Thymus (tissue), 11 donors: Measurements from ENCODE around the gene AIMP2. TPM values are rescaled to one million over a fixed set of nuclear protein-coding genes. Genes with fewer than 3 reads are reported as not detected.
"Not testable (repeated sequence)": the region's sequence is repeated elsewhere in the genome, so short reads cannot be mapped to it uniquely, and the experiment has no call there.

Experiments used
- DNase-seq, 9 donors: peaks; one replicate each; pipeline ENCODE4 v3.0.0-alpha.2; 2013; ENCODE audit warnings: low spot score in 9 of 9, low read depth in 6 of 9, missing footprints in 1 of 9
- H3K27ac ChIP-seq, 2 donors: one replicate each; pipeline ENCODE4 v1.5.1; 2013; ENCODE audit warnings: control low read depth in 1 of 2, low read depth in 1 of 2, low read length in 1 of 2, mild to moderate bottlenecking in 1 of 2, moderate library complexity in 1 of 2
- H3K27me3 ChIP-seq, 2 donors: one replicate each; pipeline ENCODE4 v1.5.1; 2013; ENCODE audit warnings: low read length in 1 of 2; ENCODE audit not compliant: control insufficient read depth in 2 of 2, insufficient read depth in 1 of 2
- H3K36me3 ChIP-seq, 2 donors: one replicate each; pipeline ENCODE4 v1.5.1; 2013; ENCODE audit warnings: low read length in 1 of 2, mild to moderate bottlenecking in 1 of 2, moderate library complexity in 1 of 2; ENCODE audit not compliant: control insufficient read depth in 2 of 2, insufficient read depth in 2 of 2
- H3K4me1 ChIP-seq, 2 donors: one replicate each; pipeline ENCODE4 v1.5.1; 2013; ENCODE audit warnings: low read length in 2 of 2; ENCODE audit not compliant: control insufficient read depth in 2 of 2, insufficient read depth in 2 of 2
- H3K4me3 ChIP-seq, 2 donors: one replicate each; pipeline ENCODE4 v1.5.1; 2013; ENCODE audit warnings: low read length in 2 of 2, control low read depth in 1 of 2, mild to moderate bottlenecking in 1 of 2
- H3K9me3 ChIP-seq, 2 donors: one replicate each; pipeline ENCODE4 v1.5.1; 2013; ENCODE audit warnings: low read length in 1 of 2, mild to moderate bottlenecking in 1 of 2; ENCODE audit not compliant: control insufficient read depth in 2 of 2, insufficient read depth in 1 of 2
- WGBS: extraction: QIAGEN DNeasy Blood & Tissue Kit; methylation state at CpG from one replicate; pipeline ENCODE4 v1.1.7; 2013; 5-methylcytosine and 5-hydroxymethylcytosine counted together
- polyA plus RNA-seq: library from polyadenylated mRNA; stranded (reverse); fragments of 200-250 nt; gene quantifications from one replicate; pipeline ENCODE4 v1.2.3, GENCODE V29; 2013
- total RNA-seq: library from RNA; stranded (reverse); fragments of 120-200 nt; gene quantifications from one replicate; pipeline ENCODE4 v1.2.4, GENCODE V29; 2013
- donor health status: healthy.

AIMP2 gene
- total and polyA plus RNA-seq, 2 donors = 34.0 to 40.6 TPM

DNA sequence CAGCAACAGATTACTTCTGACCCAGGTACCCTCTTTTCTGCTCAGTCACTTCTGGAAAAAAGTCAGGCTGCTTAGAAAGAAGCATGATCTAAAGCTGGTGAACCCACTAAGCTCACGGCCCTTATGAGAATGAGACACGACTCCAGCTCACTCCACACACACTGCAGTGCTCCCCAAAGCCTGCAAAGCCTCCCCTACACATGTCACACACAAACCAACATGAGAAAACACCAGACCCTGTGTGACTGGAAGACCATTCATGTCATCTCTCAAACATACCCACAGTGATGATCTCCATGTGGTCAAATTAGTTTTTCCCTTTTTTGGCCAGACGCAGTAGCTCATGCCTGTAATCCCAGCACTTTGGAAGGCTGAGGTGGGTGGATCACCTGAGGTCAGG is 22.5 kb downstream of the AIMP2 start:
- H3K36me3 ChIP-seq = peaks cover 63 to 75% of the 10 kb centered on the region in 2 donors
- H3K27me3 ChIP-seq = no peaks in the 10 kb centered on the region
- H3K4me3 ChIP-seq = no peak overlapping the region
- no peak for DNase-seq
- H3K4me1 ChIP-seq = peaks cover 0 to 5% of the 10 kb centered on the region in 2 donors
- no peak overlapping the region for H3K27ac ChIP-seq
- WGBS = 96% methylated on average over 3 of the region's 3 CpGs
- H3K9me3 ChIP-seq = no peaks in the 10 kb centered on the region

DNA sequence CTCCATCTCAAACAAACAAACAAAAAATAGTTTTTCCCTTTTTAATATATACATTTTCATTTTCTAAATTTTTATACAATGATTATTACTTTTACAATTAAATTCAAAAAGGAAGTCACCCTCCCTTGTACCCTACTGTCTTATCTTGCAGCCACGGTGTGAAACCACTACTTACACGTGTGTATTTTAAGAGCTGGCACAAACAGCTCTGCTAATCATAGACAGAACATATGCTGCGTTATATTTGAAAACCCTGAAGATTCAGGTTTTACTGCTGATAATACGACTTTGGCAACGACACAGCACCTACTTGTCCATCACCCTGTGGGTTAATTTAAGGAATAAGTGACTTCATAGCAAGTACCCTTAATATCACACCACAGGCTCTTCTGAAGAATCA is 23.1 kb downstream of the AIMP2 start:
- peaks cover 59 to 74% of the 10 kb centered on the region in 2 donors for H3K36me3 ChIP-seq
- DNase-seq = no peak
- no peak overlapping the region for H3K4me3 ChIP-seq
- no peaks in the 10 kb centered on the region for H3K27me3 ChIP-seq
- 94% methylated on average over 5 of the region's 5 CpGs for WGBS
- no peak overlapping the region for H3K27ac ChIP-seq
- no peaks in the 10 kb centered on the region for H3K9me3 ChIP-seq
- no peaks in the 10 kb centered on the region for H3K4me1 ChIP-seq

DNA sequence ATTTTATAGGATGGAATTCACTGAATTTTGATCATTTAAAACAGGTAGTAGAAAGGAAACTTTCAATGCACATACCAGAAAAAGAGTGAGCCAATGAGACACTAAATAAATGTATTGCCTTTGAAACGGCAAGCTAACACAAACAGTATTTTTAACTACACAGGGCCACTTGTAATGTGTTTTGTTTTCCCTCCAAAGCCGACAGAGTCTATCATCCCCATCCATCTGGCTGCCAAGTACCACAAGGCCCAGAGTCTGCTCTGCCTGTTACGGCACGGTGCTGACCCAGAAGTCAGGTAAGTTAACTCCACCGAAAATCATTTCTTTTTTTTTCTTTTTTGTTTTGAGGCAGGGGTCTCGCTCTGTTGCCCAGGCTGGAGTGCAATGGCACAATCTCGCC is 23.6 kb downstream of the AIMP2 start:
- H3K4me3 ChIP-seq = no peak overlapping the region
- no peaks in the 10 kb centered on the region for H3K4me1 ChIP-seq
- H3K9me3 ChIP-seq = no peaks in the 10 kb centered on the region
- DNase-seq = no peak
- H3K27ac ChIP-seq = no peak overlapping the region
- no peaks in the 10 kb centered on the region for H3K27me3 ChIP-seq
- 94% methylated on average over 7 of the region's 7 CpGs for WGBS
- peaks cover 54 to 73% of the 10 kb centered on the region in 2 donors for H3K36me3 ChIP-seq

DNA sequence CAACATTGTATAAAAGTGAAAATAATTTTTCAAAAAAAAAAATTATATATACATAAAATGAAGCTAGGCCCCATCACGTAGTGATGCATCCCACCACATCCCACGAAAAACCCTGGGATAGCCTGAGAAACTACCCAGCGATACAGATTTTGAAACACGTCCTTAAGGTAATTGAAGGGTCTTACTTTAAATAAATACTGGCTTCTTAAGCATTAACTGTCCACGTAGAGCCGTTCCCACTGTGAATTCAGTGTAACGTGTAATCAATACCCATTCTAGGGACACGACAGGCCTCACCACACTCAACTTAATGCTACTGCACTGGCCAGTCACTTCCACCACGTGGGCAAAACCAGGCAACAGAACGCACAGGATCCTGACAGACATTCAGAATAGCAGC is 26.1 kb downstream of the AIMP2 start:
- H3K36me3 ChIP-seq = peaks cover 53 to 76% of the 10 kb centered on the region in 2 donors
- H3K27ac ChIP-seq = no peak overlapping the region
- H3K27me3 ChIP-seq = no peaks in the 10 kb centered on the region
- H3K4me3 ChIP-seq = no peak overlapping the region
- DNase-seq = no peak
- no peaks in the 10 kb centered on the region for H3K4me1 ChIP-seq
- 98% methylated on average over 10 of the region's 10 CpGs for WGBS
- no peaks in the 10 kb centered on the region for H3K9me3 ChIP-seq

DNA sequence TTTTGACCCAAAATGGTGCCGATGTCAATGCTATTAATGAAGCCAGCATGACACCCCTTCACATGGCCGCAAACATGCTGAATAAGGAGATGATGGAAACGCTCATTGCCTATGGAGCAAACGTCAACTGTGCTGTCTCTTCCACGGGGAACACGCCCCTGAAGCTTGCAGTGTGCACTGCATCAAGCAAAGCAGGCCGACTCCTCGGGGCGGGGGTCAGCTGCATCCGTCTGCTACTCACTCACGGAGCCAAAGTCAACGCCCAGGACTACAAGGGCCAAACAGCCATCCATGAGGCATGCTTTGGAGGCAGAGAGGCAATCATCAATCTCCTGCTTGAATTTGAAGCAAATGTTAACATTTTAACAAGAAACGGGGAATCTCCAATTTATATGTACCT is 26.6 kb downstream of the AIMP2 start:
- H3K36me3 ChIP-seq = peaks cover 57 to 79% of the 10 kb centered on the region in 2 donors

DNA sequence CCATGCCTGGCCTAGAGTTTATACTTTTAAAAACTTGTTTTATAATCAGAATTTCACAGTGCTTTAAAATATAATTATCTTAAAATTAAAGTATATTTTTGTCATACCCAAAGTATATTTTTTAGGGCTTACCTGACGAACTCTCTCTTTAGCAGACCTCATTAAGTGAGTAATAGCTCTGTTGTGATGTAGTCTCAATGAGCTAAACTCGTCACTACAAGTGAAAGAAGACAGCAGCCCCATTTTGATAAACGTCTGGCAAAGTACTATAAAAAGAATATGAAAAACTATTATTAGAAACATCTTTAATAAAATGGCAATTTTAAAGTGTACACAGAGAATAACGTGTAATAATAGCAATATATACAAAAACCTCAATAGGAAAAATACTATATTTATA is 40.7 kb downstream of the AIMP2 start:
- peaks cover 29 to 61% of the 10 kb centered on the region in 2 donors for H3K36me3 ChIP-seq
- H3K27me3 ChIP-seq = no peaks in the 10 kb centered on the region
- no peak for DNase-seq
- WGBS = 97% methylated on average over 4 of the region's 4 CpGs
- no peaks in the 10 kb centered on the region for H3K9me3 ChIP-seq
- no peak overlapping the region for H3K27ac ChIP-seq
- H3K4me3 ChIP-seq = no peak overlapping the region
- H3K4me1 ChIP-seq = no peaks in the 10 kb centered on the region

More for the DNA sequence above, 26.6 kb downstream of the AIMP2 start:
- H3K4me3 ChIP-seq = no peak overlapping the region
- no peaks in the 10 kb centered on the region for H3K4me1 ChIP-seq
- no peaks in the 10 kb centered on the region for H3K27me3 ChIP-seq
- H3K27ac ChIP-seq = no peak overlapping the region
- no peaks in the 10 kb centered on the region for H3K9me3 ChIP-seq
- DNase-seq = no peak
- 97% methylated on average over 13 of the region's 13 CpGs for WGBS

DNA sequence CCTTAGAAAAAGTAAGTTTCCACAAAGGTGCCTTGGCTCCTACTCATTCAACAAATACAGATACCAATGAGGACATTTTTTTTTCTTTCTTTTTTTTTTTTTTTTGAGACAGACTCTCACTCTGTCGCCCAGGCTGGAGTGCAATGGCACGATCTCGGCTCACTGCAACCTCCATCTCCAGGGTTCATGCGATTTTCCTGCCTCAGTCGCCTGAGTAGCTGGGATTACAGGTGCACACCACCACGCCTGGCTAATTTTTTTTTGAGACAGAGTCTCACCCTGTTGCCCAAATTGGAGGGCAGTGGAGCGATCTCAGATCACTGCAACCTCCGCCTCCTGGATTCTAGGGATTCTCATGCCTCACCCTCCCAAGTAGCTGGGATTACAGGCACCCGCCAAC is 42.1 kb downstream of the AIMP2 start:
- H3K9me3 ChIP-seq, DNase-seq, H3K27ac ChIP-seq, H3K27me3 ChIP-seq, H3K4me1 ChIP-seq, H3K4me3 ChIP-seq: not testable (repeated sequence)
- H3K36me3 ChIP-seq = peaks cover 21 to 53% of the 10 kb centered on the region in 2 donors
- 98% methylated on average over 9 of the region's 9 CpGs for WGBS

DNA sequence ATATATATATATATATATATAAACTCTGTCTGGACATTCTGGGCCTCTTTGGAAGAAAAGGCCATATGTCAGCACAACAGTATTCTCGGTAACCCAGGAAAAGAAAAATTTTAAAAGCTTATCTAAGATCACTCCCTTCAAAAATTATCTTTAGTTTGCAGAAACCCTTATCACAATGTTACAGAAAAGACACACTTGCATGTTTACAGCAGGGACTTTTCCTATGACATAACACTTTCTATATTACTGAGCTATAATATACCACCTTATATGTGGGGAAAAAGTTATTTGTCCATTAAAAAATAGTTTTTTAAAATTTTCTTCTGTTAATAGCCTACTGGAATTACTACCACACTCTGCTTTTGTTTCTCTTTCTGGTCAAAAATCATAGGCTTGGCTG is 47.5 kb downstream of the AIMP2 start:
- no peaks in the 10 kb centered on the region for H3K27me3 ChIP-seq
- WGBS = 98% methylated on average over 1 of the region's 1 CpG
- H3K4me1 ChIP-seq = peaks cover 8% of the 10 kb centered on the region in 2 donors
- H3K9me3 ChIP-seq = peaks cover 0 to 1% of the 10 kb centered on the region in 2 donors
- DNase-seq = no peak
- H3K36me3 ChIP-seq = peaks cover 8 to 23% of the 10 kb centered on the region in 2 donors
- no peak overlapping the region for H3K27ac ChIP-seq
- no peak overlapping the region for H3K4me3 ChIP-seq

DNA sequence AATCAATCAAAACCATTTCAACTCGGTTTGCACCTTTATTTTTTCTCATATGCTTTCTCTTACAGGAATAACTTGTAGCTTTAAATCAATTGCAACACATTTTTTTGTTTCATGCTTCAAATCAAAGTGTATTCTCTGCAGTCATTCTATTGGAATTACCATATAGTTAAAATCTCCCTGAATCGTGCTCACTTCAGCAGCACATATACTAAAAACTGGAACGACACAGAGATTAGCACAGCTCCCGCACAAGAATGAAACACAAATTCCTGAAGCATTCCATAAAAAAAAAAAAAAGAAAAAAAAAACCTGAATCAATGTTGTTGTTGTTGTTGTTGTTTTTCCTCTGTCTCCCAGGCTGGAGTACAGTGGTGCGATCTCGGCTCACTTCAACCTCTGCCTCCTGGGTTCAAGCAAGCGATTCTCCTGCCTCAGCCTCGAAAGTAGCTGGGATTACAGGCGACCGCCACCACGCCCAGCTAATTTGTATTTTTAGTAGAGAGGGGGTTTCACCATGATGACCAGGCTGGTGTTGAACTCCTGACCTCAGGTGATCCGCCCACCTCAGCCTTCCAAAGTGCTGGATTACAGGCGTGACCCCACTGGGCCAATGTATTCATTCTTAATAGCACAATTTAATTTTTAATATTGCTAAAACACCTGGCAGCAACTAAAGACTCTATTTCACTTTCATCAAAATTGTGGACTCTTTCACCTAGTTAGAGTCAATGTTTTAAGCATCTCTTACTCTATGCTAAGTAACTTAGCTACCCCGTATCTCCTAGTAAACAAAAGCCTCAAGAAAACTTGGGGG is 48.5 kb downstream of the AIMP2 start:
- DNase-seq = no peak
- H3K27ac ChIP-seq = no peak overlapping the region
- peaks cover 0 to 1% of the 10 kb centered on the region in 2 donors for H3K9me3 ChIP-seq
- H3K27me3 ChIP-seq = no peaks in the 10 kb centered on the region
- H3K36me3 ChIP-seq = peaks cover 8 to 21% of the 10 kb centered on the region in 2 donors
- 95% methylated on average over 14 of the region's 14 CpGs for WGBS
- H3K4me3 ChIP-seq = peak overlapping the region in 1 of 2 donors; percentile 89
- H3K4me1 ChIP-seq = peaks cover 8% of the 10 kb centered on the region in 2 donors
